Liver (tissue), 3 donors: Measurements from ENCODE around the gene CCDC137.

Experiments
- FOXA1 ChIP-seq: IDR thresholded peaks from 2 replicates; pipeline ENCODE4 v1.6.1; 2016; ENCODE audit warnings: antibody characterized with exemption
- GABPA ChIP-seq, 2 donors: IDR thresholded peaks in 1 of 2; conservative IDR thresholded peaks in 1 of 2; 2 replicates each; pipeline ENCODE4 v1.6.1; 2016; ENCODE audit warnings: antibody characterized with exemption in 2 of 2, mild to moderate bottlenecking in 1 of 2, moderate library complexity in 1 of 2
- JUND ChIP-seq, 2 donors: IDR thresholded peaks; 2 replicates each; pipeline ENCODE4 v1.6.1; 2016; ENCODE audit warnings: antibody characterized with exemption in 2 of 2
- RAD21 ChIP-seq, 2 donors: IDR thresholded peaks; 2 replicates each; pipeline ENCODE4 v1.6.1; 2016; ENCODE audit warnings: antibody characterized with exemption in 2 of 2, mild to moderate bottlenecking in 2 of 2
- RXRA ChIP-seq, 2 donors: IDR thresholded peaks; 2 replicates each; pipeline ENCODE4 v1.6.1; 2017 to 2018; ENCODE audit warnings: antibody characterized with exemption in 2 of 2, mild to moderate bottlenecking in 1 of 2
- SP1 ChIP-seq: IDR thresholded peaks from 2 replicates; pipeline ENCODE4 v1.6.1; 2018; ENCODE audit warnings: antibody characterized with exemption, mild to moderate bottlenecking
- TAF1 ChIP-seq: conservative IDR thresholded peaks from 2 replicates; pipeline ENCODE4 v1.6.1; 2016; ENCODE audit warnings: antibody characterized with exemption, mild to moderate bottlenecking
- YY1 ChIP-seq: IDR thresholded peaks from 2 replicates; pipeline ENCODE4 v1.6.1; 2016; ENCODE audit warnings: antibody characterized with exemption, mild to moderate bottlenecking
- TF ChIP-seq, protein P1 (sequence below): fragments of 150-350 bp; IDR thresholded peaks from 2 replicates; pipeline ENCODE4 v1.5.1; 2017; ENCODE audit warnings: improper control_type of control experiment, low read depth, low read length; ENCODE audit not compliant: missing input control
- TF ChIP-seq, protein P2 (sequence below): IDR thresholded peaks from 2 replicates; pipeline ENCODE4 v1.6.1; 2016; ENCODE audit warnings: antibody characterized with exemption
- TF ChIP-seq, protein P3 (sequence below): IDR thresholded peaks from 2 replicates; pipeline ENCODE4 v1.6.1; 2016; ENCODE audit warnings: antibody characterized with exemption, mild to moderate bottlenecking
- donor health status: healthy.
- donor health status: healthy.

DNA sequence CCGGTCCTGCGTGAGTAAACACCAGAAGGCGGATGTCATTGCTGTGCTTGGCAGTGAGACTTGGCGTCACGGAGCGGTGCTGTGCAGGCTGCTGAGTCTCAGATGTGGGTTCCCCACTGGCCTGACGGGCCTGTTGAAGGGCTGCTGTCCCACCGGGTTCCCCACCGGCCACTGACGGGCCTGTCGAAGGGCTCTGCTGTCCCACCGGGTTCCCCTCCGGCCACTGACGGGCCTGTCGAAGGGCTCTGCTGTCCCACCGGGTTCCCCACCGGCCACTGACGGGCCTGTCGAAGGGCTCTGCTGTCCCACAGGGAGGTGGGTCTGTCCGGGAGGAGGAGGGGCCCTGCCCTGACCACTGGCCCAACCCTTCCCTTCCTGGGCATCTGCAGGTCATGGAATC, 20.1 kb downstream of the CCDC137 start:
- TF ChIP-seq, protein P1, sequence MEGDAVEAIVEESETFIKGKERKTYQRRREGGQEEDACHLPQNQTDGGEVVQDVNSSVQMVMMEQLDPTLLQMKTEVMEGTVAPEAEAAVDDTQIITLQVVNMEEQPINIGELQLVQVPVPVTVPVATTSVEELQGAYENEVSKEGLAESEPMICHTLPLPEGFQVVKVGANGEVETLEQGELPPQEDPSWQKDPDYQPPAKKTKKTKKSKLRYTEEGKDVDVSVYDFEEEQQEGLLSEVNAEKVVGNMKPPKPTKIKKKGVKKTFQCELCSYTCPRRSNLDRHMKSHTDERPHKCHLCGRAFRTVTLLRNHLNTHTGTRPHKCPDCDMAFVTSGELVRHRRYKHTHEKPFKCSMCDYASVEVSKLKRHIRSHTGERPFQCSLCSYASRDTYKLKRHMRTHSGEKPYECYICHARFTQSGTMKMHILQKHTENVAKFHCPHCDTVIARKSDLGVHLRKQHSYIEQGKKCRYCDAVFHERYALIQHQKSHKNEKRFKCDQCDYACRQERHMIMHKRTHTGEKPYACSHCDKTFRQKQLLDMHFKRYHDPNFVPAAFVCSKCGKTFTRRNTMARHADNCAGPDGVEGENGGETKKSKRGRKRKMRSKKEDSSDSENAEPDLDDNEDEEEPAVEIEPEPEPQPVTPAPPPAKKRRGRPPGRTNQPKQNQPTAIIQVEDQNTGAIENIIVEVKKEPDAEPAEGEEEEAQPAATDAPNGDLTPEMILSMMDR: no peak
- TF ChIP-seq, protein P2, sequence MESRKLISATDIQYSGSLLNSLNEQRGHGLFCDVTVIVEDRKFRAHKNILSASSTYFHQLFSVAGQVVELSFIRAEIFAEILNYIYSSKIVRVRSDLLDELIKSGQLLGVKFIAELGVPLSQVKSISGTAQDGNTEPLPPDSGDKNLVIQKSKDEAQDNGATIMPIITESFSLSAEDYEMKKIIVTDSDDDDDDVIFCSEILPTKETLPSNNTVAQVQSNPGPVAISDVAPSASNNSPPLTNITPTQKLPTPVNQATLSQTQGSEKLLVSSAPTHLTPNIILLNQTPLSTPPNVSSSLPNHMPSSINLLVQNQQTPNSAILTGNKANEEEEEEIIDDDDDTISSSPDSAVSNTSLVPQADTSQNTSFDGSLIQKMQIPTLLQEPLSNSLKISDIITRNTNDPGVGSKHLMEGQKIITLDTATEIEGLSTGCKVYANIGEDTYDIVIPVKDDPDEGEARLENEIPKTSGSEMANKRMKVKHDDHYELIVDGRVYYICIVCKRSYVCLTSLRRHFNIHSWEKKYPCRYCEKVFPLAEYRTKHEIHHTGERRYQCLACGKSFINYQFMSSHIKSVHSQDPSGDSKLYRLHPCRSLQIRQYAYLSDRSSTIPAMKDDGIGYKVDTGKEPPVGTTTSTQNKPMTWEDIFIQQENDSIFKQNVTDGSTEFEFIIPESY: no peak
- TF ChIP-seq GABPA (IDR thresholded peaks at IDR 0.05 in 1 of 2, conservative IDR thresholded peaks at IDR 0.05 in 1 of 2) (no peak), SP1 (no peak), RXRA (IDR thresholded peaks at IDR 0.05) (no peak), JUND (IDR thresholded peaks at IDR 0.05) (no peak), RAD21 (IDR thresholded peaks at IDR 0.05) (no peak), FOXA1 (no peak), TAF1 (no peak), YY1 (no peak)
- TF ChIP-seq, protein P3, sequence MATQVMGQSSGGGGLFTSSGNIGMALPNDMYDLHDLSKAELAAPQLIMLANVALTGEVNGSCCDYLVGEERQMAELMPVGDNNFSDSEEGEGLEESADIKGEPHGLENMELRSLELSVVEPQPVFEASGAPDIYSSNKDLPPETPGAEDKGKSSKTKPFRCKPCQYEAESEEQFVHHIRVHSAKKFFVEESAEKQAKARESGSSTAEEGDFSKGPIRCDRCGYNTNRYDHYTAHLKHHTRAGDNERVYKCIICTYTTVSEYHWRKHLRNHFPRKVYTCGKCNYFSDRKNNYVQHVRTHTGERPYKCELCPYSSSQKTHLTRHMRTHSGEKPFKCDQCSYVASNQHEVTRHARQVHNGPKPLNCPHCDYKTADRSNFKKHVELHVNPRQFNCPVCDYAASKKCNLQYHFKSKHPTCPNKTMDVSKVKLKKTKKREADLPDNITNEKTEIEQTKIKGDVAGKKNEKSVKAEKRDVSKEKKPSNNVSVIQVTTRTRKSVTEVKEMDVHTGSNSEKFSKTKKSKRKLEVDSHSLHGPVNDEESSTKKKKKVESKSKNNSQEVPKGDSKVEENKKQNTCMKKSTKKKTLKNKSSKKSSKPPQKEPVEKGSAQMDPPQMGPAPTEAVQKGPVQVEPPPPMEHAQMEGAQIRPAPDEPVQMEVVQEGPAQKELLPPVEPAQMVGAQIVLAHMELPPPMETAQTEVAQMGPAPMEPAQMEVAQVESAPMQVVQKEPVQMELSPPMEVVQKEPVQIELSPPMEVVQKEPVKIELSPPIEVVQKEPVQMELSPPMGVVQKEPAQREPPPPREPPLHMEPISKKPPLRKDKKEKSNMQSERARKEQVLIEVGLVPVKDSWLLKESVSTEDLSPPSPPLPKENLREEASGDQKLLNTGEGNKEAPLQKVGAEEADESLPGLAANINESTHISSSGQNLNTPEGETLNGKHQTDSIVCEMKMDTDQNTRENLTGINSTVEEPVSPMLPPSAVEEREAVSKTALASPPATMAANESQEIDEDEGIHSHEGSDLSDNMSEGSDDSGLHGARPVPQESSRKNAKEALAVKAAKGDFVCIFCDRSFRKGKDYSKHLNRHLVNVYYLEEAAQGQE: no peak
